MG63 (cell line): ENCODE data around the gene SLCO3A1. TPM values are rescaled to one million over a fixed set of nuclear protein-coding genes. Genes with fewer than 3 reads are reported as not detected.

ENCODE experiments used
- DNase-seq: peaks from one replicate; pipeline ENCODE4 v3.0.0-alpha.2; 2020
- H3K27me3 ChIP-seq: fragments of 250-450 bp; sonication (Bioruptor Pico); 2 replicates; pipeline ENCODE4 v1.5.1; 2020; ENCODE audit warnings: mild to moderate bottlenecking, moderate library complexity
- H3K36me3 ChIP-seq: fragments of 250-450 bp; sonication (Bioruptor Pico); 2 replicates; pipeline ENCODE4 v1.5.1; 2020; ENCODE audit warnings: mild to moderate bottlenecking, moderate library complexity
- H3K4me3 ChIP-seq: fragments of 250-450 bp; sonication (Bioruptor Pico); 2 replicates; pipeline ENCODE4 v1.5.1; 2020; ENCODE audit warnings: mild to moderate bottlenecking, moderate library complexity
- H3K9me3 ChIP-seq: fragments of 250-450 bp; sonication (Bioruptor Pico); 2 replicates; pipeline ENCODE4 v1.5.1; 2020; ENCODE audit warnings: mild to moderate bottlenecking, moderate library complexity
- total RNA-seq: library from RNA; depleted of rRNA; stranded (reverse); fragments of >200 nt; shearing (Covaris generic); gene quantifications from 2 replicates; pipeline ENCODE4 v1.2.3, GENCODE V29; 2014; ENCODE audit warnings: low replicate concordance

The SLCO3A1 gene
- total RNA-seq, 1 experiment from 2014 or later = 37.4 TPM

- DNase-seq = no peak
- Histone ChIP-seq H3K9me3 (no peaks in the 10 kb centered on the region; the same call in 1 of the 2 replicates), H3K36me3 (no peaks in the 10 kb centered on the region), H3K4me3 (no peak overlapping the region), H3K27me3 (no peaks in the 10 kb centered on the region)
Measured at GRCh38 chr15:91976966-91977365, 123.5 kb downstream of the SLCO3A1 start.

DNA sequence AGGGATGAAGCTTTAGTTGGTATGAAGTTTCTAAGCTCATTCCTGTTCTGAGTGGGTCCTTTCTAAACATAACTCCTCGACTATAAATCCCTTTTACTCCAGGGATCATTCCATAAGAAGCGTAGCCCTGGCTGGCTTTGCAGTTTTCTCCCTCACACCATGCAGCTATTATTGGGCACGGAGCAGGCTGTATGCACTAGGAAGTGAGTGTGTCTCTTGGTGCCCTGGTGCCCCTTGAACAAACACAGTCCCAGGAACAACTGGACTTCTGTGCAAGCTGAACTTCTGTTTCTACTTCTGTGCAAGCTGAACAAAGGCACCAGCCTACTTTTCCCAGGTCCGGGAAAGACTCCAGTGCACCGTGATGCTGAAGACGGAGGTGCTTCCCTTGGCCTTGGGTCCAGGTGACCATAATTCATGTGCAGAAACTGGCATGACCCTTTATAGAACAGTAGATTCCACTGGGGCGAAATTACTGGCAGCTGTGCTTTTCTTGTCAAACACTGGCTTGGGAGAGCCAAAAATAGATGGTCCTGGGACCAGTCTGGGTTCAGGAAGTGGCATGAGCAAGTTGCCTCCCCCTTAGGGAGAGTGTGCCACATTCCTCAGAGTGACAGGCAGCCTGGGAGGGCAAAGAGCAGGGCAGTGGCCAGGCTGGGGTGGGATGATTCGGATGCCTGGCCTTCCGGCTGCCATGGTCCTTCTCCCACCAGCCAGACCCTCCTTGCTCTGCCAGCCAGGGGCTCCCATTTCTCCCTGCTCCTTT is 127.2 kb downstream of the SLCO3A1 start:
- H3K36me3 ChIP-seq = no peaks in the 10 kb centered on the region
- H3K27me3 ChIP-seq = no peaks in the 10 kb centered on the region
- DNase-seq = no peak
- no peaks in the 10 kb centered on the region; the same call in 1 of the 2 replicates for H3K9me3 ChIP-seq
- no peak overlapping the region for H3K4me3 ChIP-seq

DNA sequence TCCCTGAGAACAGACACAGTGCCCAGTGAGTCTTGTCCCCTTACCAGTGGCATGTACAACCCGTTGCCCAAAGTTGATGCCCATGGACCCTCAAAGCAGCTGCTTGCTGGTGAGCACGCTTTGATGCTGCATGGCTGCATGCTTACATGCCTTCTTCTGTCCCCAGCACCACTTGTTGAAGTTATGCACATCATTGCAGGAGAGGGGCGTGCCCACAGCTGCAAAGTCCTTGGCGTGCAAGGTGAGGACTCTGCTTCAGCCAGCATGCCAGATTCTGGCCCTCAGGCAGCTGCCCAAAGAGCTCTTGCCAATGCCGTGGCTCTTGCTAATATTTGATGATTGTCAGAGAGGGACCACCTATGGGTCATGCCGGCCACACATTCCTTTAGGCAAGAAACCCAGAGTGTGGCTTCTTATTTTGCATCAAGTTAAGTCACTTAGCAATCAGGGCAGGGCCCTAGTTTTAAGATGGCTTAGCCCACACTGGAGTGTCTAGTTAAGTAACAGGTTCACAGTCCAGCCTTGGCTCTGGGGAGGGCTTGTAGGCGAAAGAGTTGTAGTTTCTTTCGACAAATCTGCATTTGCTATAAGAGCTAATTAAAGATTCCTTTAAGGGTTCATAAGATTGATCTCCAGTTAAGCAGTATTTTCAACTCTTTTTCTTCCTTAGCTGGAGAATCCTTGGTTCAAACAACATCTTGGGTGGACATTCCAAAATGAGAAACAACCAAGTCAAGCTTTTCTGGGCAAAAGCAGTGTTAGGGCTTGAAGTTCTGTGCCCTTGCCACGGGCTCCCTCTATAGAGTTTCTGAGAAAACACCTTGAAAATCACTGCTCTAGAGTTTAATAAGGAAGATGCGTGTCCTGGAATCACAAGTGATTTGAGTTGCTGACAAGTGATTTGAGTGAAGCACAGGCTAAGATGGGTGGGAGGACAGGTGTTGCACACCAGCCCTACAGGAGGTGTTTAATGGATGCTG is 128.6 kb downstream of the SLCO3A1 start:
- DNase-seq = no peak
- no peaks in the 10 kb centered on the region for H3K9me3 ChIP-seq
- no peak overlapping the region for H3K4me3 ChIP-seq
- no peaks in the 10 kb centered on the region for H3K36me3 ChIP-seq
- no peaks in the 10 kb centered on the region for H3K27me3 ChIP-seq

GRCh38 chr15:91983729-91984340 is 130.3 kb downstream of the SLCO3A1 start:
- no peaks in the 10 kb centered on the region for H3K36me3 ChIP-seq
- H3K9me3 ChIP-seq = no peaks in the 10 kb centered on the region
- no peak overlapping the region for H3K4me3 ChIP-seq
- DNase-seq = no peak
- H3K27me3 ChIP-seq = no peaks in the 10 kb centered on the region

DNA sequence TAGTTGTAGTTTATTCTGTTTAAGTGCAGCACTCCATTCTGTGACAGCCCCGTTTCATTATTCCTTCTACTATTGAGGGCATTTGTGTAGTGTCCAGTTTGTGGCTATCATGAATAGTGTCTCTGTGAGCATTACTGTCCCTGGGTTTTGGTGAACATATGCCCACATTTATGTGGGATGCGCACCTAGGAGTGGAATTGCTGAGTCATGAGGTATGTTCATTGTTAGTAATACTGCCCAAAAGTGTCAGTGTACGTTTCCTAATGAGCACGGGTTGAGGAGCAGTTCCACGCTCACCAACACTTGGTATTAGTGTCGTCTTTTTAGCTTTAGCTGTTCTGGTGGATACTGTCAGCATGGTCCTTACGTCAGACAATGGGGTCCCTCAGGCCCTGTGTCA is 131.8 kb downstream of the SLCO3A1 start:
- no peaks in the 10 kb centered on the region for H3K36me3 ChIP-seq
- no peaks in the 10 kb centered on the region for H3K9me3 ChIP-seq
- no peak for DNase-seq
- H3K27me3 ChIP-seq = no peaks in the 10 kb centered on the region
- H3K4me3 ChIP-seq = no peak overlapping the region

DNA sequence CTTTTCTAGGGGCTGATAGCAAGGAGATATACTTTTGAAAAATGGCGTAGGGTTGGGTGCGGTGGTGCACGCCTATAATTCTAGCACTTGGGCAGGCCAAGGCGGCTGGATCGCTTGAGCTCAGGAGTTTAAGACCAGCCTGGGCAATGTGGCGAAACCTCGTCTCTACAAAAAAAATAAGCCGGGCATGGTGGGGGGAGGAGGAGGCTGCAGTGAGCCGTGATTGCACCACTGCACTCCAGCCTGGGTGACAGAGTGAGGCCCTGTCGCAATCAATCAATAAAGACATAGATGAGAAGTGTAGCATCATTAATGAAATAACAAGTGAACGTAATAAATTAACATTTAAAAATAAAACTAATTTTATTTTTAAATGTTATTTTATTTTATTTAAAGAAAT is 134.6 kb downstream of the SLCO3A1 start:
- no peak for DNase-seq
- Histone ChIP-seq H3K4me3 (no peak overlapping the region), H3K36me3 (no peaks in the 10 kb centered on the region), H3K27me3 (no peaks in the 10 kb centered on the region), H3K9me3 (no peaks in the 10 kb centered on the region)

- H3K4me3 ChIP-seq = no peak overlapping the region
- DNase-seq = no peak
Measured at GRCh38 chr15:91988655-91989054, 135.1 kb downstream of the SLCO3A1 start.

DNA sequence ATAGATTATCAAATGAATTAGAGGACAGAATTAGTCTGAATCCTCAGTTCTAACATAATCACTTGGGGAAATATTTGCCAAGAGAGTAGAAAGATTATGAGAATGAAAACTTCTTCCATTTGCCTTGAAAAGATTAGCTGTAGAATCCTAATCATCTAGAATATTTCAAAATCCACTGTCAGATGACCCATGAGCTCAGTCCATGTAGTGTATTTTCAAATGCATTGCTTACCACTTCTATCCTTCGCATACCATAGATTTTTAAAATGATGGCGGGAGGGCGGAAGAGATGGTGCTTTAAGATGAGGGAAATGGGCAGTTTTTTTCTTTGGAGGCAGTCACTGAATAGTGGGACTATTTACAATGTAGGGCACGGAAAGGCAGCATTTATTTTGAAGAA is 136.3 kb downstream of the SLCO3A1 start:
- H3K9me3 ChIP-seq = no peaks in the 10 kb centered on the region
- no peaks in the 10 kb centered on the region for H3K27me3 ChIP-seq
- H3K4me3 ChIP-seq = no peak overlapping the region
- no peaks in the 10 kb centered on the region for H3K36me3 ChIP-seq
- no peak for DNase-seq

More at GRCh38 chr15:91988655-91989054, 135.1 kb downstream of the SLCO3A1 start:
- H3K36me3 ChIP-seq = no peaks in the 10 kb centered on the region
- H3K27me3 ChIP-seq = no peaks in the 10 kb centered on the region
- H3K9me3 ChIP-seq = no peaks in the 10 kb centered on the region

DNA sequence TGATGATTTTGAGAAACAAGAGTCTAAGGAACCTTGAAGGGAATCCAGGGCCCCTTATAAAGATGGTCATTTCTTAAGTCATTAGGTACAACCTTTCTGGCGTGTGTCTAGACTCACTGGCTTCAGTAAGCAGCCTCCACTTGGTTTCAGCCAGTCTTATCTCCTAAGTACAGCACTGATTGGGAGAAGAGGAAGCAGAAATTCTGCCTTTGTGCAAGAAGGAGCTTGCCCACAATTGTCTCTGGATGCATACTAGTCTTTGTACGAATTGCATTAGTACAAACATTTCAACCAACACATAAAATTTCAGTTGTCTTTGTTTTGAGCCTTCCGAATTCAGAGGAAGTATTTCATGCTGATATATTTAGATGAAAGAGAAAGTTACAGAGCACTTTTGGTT is 139.4 kb downstream of the SLCO3A1 start:
- Histone ChIP-seq H3K27me3 (no peaks in the 10 kb centered on the region; the same call in 1 of the 2 replicates), H3K4me3 (no peak overlapping the region), H3K9me3 (peaks cover 9% of the 10 kb centered on the region), H3K36me3 (no peaks in the 10 kb centered on the region)
- no peak for DNase-seq

GRCh38 chr15:91995146-91995545 is 141.6 kb downstream of the SLCO3A1 start:
- Histone ChIP-seq H3K27me3 (no peaks in the 10 kb centered on the region; the same call in 1 of the 2 replicates), H3K4me3 (no peak overlapping the region), H3K9me3 (peaks cover 10% of the 10 kb centered on the region), H3K36me3 (no peaks in the 10 kb centered on the region)
- no peak for DNase-seq

- DNase-seq = no peak
- H3K27me3 ChIP-seq = no peaks in the 10 kb centered on the region; the same call in 1 of the 2 replicates
- H3K9me3 ChIP-seq = peaks cover 10% of the 10 kb centered on the region
- no peak overlapping the region for H3K4me3 ChIP-seq
- H3K36me3 ChIP-seq = no peaks in the 10 kb centered on the region
Measured at GRCh38 chr15:91997163-91997562, 143.7 kb downstream of the SLCO3A1 start.

GRCh38 chr15:92000709-92001108 is 147.2 kb downstream of the SLCO3A1 start:
- H3K36me3 ChIP-seq = no peaks in the 10 kb centered on the region
- no peak for DNase-seq
- no peak overlapping the region for H3K4me3 ChIP-seq
- peaks cover 10% of the 10 kb centered on the region for H3K9me3 ChIP-seq
- H3K27me3 ChIP-seq = no peaks in the 10 kb centered on the region

DNA sequence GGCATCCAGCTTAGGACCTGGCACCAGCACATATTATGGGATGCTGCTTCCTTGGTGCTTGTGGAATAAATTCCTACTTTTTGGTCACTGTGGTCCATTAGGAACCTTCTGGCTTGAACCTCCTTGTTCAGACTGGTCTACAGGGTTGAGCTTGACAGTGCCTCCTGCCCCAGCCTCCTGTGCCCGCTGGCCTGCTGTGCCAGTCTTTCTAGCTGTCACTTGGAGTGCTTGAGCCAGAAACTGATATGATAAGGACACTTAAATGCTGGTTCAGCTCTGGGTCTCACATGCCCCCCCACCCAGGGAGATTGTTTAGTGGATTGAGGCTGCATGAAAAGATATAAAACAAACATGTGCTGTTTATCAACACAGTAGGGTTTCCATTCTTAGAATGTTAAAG is 147.8 kb downstream of the SLCO3A1 start:
- Histone ChIP-seq H3K4me3 (no peak overlapping the region), H3K27me3 (no peaks in the 10 kb centered on the region), H3K36me3 (no peaks in the 10 kb centered on the region), H3K9me3 (peaks cover 10% of the 10 kb centered on the region)
- no peak for DNase-seq

- no peak overlapping the region for H3K4me3 ChIP-seq
- peaks cover 4% of the 10 kb centered on the region for H3K9me3 ChIP-seq
- H3K36me3 ChIP-seq = no peaks in the 10 kb centered on the region
- no peaks in the 10 kb centered on the region for H3K27me3 ChIP-seq
- no peak for DNase-seq
Measured at GRCh38 chr15:92002666-92003065, 149.2 kb downstream of the SLCO3A1 start.

GRCh38 chr15:92003515-92004067 is 150.1 kb downstream of the SLCO3A1 start:
- no peaks in the 10 kb centered on the region for H3K9me3 ChIP-seq
- DNase-seq = no peak
- no peaks in the 10 kb centered on the region for H3K36me3 ChIP-seq
- H3K27me3 ChIP-seq = no peaks in the 10 kb centered on the region
- H3K4me3 ChIP-seq = no peak overlapping the region

DNA sequence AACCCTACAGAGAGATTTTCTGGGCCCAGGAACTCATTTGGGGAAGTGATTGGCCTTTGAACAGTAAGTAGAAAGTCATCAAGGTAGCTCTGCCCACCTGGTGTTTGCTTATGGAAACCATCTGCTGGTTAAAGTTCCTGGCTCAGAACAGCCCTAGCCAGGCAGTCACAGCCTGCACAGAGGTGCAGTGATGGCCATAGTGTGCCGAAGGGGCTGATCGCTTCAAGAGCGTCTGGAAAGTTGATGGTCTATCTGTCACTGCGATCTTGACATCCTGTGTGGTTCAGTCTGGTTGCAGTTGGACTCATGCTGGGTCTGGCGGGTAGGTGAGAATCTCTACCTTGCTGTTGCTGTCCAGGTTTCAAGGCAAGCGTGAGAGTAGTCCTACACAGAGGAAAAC is 151.6 kb downstream of the SLCO3A1 start:
- Histone ChIP-seq H3K36me3 (no peaks in the 10 kb centered on the region), H3K27me3 (no peaks in the 10 kb centered on the region), H3K9me3 (no peaks in the 10 kb centered on the region), H3K4me3 (no peak overlapping the region)
- no peak for DNase-seq
